Measurements from ENCODE around the gene ENOX1. TPM values are rescaled to one million over a fixed set of nuclear protein-coding genes. Genes with fewer than 3 reads are reported as not detected.

Gene ENOX1
- total RNA-seq, 2 experiments from 2014 or later = 0.09 TPM

DNA sequence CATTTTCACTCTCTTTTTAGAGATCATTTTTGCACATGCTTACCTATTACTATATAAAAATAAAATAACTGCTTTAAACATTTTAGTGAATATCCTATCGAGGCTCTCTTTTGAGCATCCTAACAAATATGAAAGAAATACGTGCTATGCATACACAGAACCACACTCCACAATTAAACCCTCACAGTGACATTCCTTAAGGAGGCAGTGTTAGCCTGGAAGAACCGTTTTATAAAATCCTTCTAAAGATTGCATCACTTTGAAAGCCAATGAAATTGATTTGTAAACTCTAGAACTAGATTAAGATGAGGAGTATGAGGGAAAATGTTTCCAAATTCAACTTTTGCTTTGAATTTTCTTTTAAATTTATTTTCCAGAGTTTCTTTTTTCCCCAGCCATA lies 11.1 kb upstream of the ENOX1 start:
- H3K27me3 Mint-ChIP-seq = peaks cover 28% of the 10 kb centered on the region
- no peaks in the 10 kb centered on the region for H3K36me3 Mint-ChIP-seq (ENCODE audit: low read depth)
- no peak overlapping the region for H3K4me3 Mint-ChIP-seq
- ChIA-PET POLR2A (no interaction called here), CTCF (interaction anchor here (0.8 kb wide), 1 partner anchor 252 kb away, joined by 3 read pairs; no protein-coding TSS in a partner anchor)
- intact Hi-C loops (cut with micrococcal nuclease) = loop anchor here (10.0 kb wide), 1 partner anchor 833 kb away; no protein-coding TSS in a partner anchor
- H3K27ac Mint-ChIP-seq = no peak overlapping the region
- TF ChIP-seq, protein P1, sequence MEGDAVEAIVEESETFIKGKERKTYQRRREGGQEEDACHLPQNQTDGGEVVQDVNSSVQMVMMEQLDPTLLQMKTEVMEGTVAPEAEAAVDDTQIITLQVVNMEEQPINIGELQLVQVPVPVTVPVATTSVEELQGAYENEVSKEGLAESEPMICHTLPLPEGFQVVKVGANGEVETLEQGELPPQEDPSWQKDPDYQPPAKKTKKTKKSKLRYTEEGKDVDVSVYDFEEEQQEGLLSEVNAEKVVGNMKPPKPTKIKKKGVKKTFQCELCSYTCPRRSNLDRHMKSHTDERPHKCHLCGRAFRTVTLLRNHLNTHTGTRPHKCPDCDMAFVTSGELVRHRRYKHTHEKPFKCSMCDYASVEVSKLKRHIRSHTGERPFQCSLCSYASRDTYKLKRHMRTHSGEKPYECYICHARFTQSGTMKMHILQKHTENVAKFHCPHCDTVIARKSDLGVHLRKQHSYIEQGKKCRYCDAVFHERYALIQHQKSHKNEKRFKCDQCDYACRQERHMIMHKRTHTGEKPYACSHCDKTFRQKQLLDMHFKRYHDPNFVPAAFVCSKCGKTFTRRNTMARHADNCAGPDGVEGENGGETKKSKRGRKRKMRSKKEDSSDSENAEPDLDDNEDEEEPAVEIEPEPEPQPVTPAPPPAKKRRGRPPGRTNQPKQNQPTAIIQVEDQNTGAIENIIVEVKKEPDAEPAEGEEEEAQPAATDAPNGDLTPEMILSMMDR (IDR thresholded peaks at IDR 0.05) = no peak
- DNase-seq = no peak
- H3K9me3 Mint-ChIP-seq = no peaks in the 10 kb centered on the region
- ATAC-seq = no peak
- H3K4me1 Mint-ChIP-seq (ENCODE audit: low read depth) = peaks cover 12% of the 10 kb centered on the region

DNA sequence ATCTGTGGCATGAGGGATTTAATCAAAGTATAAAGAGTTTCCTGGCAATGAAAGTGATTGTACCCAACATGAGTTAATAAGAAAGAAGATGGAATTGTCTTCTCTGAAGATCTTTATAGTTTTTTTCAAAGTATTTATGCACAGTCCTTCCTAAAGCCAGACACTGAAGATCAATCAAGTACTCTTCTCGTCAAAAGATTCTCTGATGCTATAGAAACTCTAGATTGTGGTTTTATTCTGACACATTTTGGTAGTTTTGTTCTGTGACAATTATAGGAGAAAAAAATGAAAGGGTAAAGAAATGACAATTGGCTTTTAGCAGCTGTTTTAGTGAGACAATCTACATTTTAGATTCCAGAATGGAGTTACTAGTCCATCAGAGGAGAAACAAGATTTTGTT lies 10.4 kb upstream of the ENOX1 start:
- DNase-seq (no peak), ATAC-seq (peak; percentile 75)
- POLR2A ChIA-PET = no interaction called here
- Mint-ChIP-seq H3K27me3 (peaks cover 30% of the 10 kb centered on the region), H3K27ac (no peak overlapping the region), H3K4me3 (no peak overlapping the region), H3K4me1 (ENCODE audit: low read depth) (peaks cover 12% of the 10 kb centered on the region), H3K36me3 (ENCODE audit: low read depth) (no peaks in the 10 kb centered on the region), H3K9me3 (no peaks in the 10 kb centered on the region)
- CTCF ChIA-PET = interaction anchor here (0.8 kb wide), 1 partner anchor 251 kb away, joined by 3 read pairs; no protein-coding TSS in a partner anchor
- TF ChIP-seq, protein P1 (IDR thresholded peaks at IDR 0.05) = no peak
- intact Hi-C loops (cut with micrococcal nuclease) = loop anchor here (10.0 kb wide), 1 partner anchor 832 kb away; no protein-coding TSS in a partner anchor

DNA sequence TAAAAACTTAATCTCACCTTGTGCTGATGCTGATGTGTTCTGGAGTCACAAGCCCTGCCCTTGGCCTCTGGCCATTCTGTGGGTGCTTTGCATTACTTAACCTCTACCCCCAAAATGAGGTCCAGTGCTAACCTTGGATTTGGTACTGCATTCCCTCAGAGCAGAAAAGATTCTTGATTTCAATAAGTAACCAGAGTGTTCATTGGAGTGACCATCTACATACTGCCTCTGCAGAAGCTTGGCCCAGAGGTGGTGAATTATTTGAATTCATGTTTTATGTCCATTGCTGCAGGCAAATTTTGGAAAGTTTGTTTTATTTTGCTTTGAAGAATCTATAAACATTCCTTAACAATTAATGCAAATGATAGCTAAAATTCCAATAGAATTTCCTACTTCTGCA lies 7.6 kb upstream of the ENOX1 start:
- ATAC-seq = no peak
- ChIA-PET CTCF (no interaction called here), POLR2A (no interaction called here)
- Mint-ChIP-seq H3K4me3 (no peak overlapping the region), H3K9me3 (no peaks in the 10 kb centered on the region), H3K27me3 (peaks cover 33% of the 10 kb centered on the region), H3K36me3 (ENCODE audit: low read depth) (no peaks in the 10 kb centered on the region), H3K4me1 (ENCODE audit: low read depth) (peaks cover 9% of the 10 kb centered on the region), H3K27ac (no peak overlapping the region)
- DNase-seq = no peak
- TF ChIP-seq, protein P1 (IDR thresholded peaks at IDR 0.05) = no peak
- intact Hi-C loops (cut with micrococcal nuclease) = loop anchor here (10.0 kb wide), 1 partner anchor 830 kb away; no protein-coding TSS in a partner anchor

DNA sequence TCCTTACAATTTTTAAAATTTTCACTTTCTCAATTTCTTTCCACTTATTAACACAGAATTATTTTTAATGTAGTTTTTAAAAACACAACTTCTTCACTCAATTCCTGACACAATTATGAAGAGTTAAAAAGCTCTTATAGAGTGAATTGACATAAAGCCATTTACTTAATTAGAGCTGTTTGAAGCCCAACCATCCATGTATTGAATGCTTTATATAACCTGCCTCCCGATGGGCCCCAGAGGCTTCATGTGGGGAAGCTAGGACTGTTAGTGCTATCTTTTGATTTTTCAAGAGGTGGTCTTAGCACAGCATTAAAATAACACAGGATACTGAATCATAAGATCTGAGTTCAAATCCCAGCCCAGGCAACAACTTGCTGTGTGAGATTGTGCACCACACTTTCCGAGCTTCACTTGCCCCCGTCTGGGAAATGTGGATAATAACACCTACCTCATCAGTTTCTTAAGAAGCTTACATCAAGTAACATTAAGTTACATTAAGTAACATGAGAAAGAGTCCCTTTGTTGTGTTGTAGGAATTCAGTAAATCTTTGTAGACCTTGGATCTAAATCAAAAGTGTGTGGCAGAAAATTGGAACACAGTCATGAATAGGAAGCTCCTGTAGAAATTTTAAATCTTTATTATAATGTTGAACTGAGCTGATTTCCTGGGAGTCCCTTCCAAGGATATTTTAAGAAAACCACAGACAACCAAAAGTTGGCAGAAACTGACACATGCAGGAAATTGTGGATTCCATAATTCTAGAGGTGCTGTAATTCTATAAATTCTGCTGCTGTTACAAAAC lies 5.5 kb upstream of the ENOX1 start:
- H3K36me3 Mint-ChIP-seq (ENCODE audit: low read depth) = no peaks in the 10 kb centered on the region
- TF ChIP-seq, protein P1 (IDR thresholded peaks at IDR 0.05) = no peak
- peaks cover 41% of the 10 kb centered on the region for H3K27me3 Mint-ChIP-seq
- no peak overlapping the region for H3K27ac Mint-ChIP-seq
- intact Hi-C loops (cut with micrococcal nuclease) = loop anchor here (10.0 kb wide), 1 partner anchor 827 kb away; no protein-coding TSS in a partner anchor
- ChIA-PET CTCF (interaction anchor here (1.9 to 4.7 kb wide), 2 partner anchors 9 to 12 kb away, joined by 4 to 23 read pairs; no protein-coding TSS in a partner anchor), POLR2A (interaction anchor here (0.7 kb wide), 1 partner anchor 692 kb away, joined by 3 read pairs; no protein-coding TSS in a partner anchor)
- DNase-seq = no peak
- H3K4me1 Mint-ChIP-seq (ENCODE audit: low read depth) = peaks cover 5% of the 10 kb centered on the region
- no peaks in the 10 kb centered on the region for H3K9me3 Mint-ChIP-seq
- no peak for ATAC-seq
- no peak overlapping the region for H3K4me3 Mint-ChIP-seq

DNA sequence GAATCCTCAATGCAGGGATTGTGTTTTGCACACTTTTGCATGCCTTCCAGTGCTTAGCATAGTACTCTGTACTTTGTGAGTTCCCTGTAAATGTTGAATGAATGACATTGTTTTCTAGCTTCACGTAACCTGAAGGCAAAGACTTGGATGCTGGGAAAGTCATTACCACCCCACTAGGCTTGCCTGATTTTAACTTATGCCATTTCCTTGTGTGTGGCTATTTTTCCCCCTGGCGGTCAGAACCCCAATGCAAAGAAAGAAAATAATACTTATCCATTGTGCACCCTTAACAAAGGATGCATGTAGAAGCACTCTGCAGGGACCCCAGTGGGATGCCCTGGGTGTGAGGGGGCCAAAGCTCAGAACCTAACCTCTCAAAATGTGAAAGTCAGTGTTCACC lies 1.2 kb upstream of the ENOX1 start:
- H3K9me3 Mint-ChIP-seq = no peaks in the 10 kb centered on the region
- peak overlapping the region; percentile 57 for H3K4me3 Mint-ChIP-seq
- no peak for DNase-seq
- ChIA-PET POLR2A (interaction anchor here (0.7 to 0.8 kb wide), 2 partner anchors 179 to 1415 kb away, joined by 3 read pairs; no protein-coding TSS in a partner anchor), CTCF (no interaction called here)
- TF ChIP-seq, protein P1 (IDR thresholded peaks at IDR 0.05) = no peak
- peaks cover 47% of the 10 kb centered on the region for H3K27me3 Mint-ChIP-seq
- intact Hi-C loops (cut with micrococcal nuclease) = no loop called here
- peaks cover 4% of the 10 kb centered on the region for H3K4me1 Mint-ChIP-seq (ENCODE audit: low read depth)
- no peak for ATAC-seq
- H3K36me3 Mint-ChIP-seq (ENCODE audit: low read depth) = no peaks in the 10 kb centered on the region
- H3K27ac Mint-ChIP-seq = no peak overlapping the region
